NCI-H1092 (cell line): ENCODE measurements around the gene GFRA1.
"Not testable (repeated sequence)": the region's sequence is repeated elsewhere in the genome, so short reads cannot be mapped to it uniquely, and the experiment has no call there.

Experiments used
- DNase-seq: peaks from one replicate; lab custom pipeline; 2025; lab: John Stamatoyannopoulos, UW

Gene GFRA1

GRCh38 chr10:116060864-116061263 is 212.1 kb downstream of the GFRA1 start:
- DNase-seq: no peak

GRCh38 chr10:116059320-116059719 is 213.7 kb downstream of the GFRA1 start:
- no peak for DNase-seq

GRCh38 chr10:116056445-116057293 is 216.3 kb downstream of the GFRA1 start:
- DNase-seq: no peak

- DNase-seq: no peak
Measured at GRCh38 chr10:116055917-116056252, 217.1 kb downstream of the GFRA1 start.

GRCh38 chr10:116055252-116055916 is 217.6 kb downstream of the GFRA1 start:
- no peak for DNase-seq

GRCh38 chr10:116053910-116054309 is 219.1 kb downstream of the GFRA1 start:
- no peak for DNase-seq

GRCh38 chr10:116053009-116053730 is 219.8 kb downstream of the GFRA1 start:
- DNase-seq: not testable (repeated sequence)

- DNase-seq: not testable (repeated sequence)
Measured at GRCh38 chr10:116052522-116052921, 220.5 kb downstream of the GFRA1 start.

- no peak for DNase-seq
Measured at GRCh38 chr10:116049974-116050304, 223.1 kb downstream of the GFRA1 start.

GRCh38 chr10:116049158-116049973 is 223.6 kb downstream of the GFRA1 start:
- DNase-seq: no peak

- DNase-seq: no peak
Measured at GRCh38 chr10:116045366-116046356, 227.3 kb downstream of the GFRA1 start.

GRCh38 chr10:116044801-116045248 is 228.2 kb downstream of the GFRA1 start:
- DNase-seq: no peak

GRCh38 chr10:116043861-116044260 is 229.1 kb downstream of the GFRA1 start:
- DNase-seq: no peak

GRCh38 chr10:116043304-116043703 is 229.7 kb downstream of the GFRA1 start:
- DNase-seq: no peak

GRCh38 chr10:116041948-116042347 is 231.1 kb downstream of the GFRA1 start:
- no peak for DNase-seq

GRCh38 chr10:116039612-116040011 is 233.4 kb downstream of the GFRA1 start:
- no peak for DNase-seq

- DNase-seq: no peak
Measured at GRCh38 chr10:116038259-116038658, 234.7 kb downstream of the GFRA1 start.

GRCh38 chr10:116035406-116035805 is 237.6 kb downstream of the GFRA1 start:
- DNase-seq: not testable (repeated sequence)

GRCh38 chr10:116030576-116030975 is 242.4 kb downstream of the GFRA1 start:
- DNase-seq: no peak

- no peak for DNase-seq
Measured at GRCh38 chr10:116029826-116030225, 243.2 kb downstream of the GFRA1 start.

GRCh38 chr10:116027355-116027754 is 245.7 kb downstream of the GFRA1 start:
- no peak for DNase-seq
